WTC11 (cell line): Measurements from ENCODE around the gene RCE1. TPM values are rescaled to one million over a fixed set of nuclear protein-coding genes. Genes with fewer than 3 reads are reported as not detected.

Experiments
- ATAC-seq: fragments of 200-7000 bp; cut with Tn5 transposase; 2 replicates; pipeline ENCODE4 v1.10.0; 2021; ENCODE audit warnings: mild to moderate bottlenecking, moderate library complexity
- CTCF ChIA-PET: fragments of 300-600 bp; sonication (Branson Sonifier 250); formaldehyde crosslinking; loops from one replicate; lab custom pipeline; 2021; ENCODE audit warnings: antibody characterized with exemption; lab: Charles Lee
- POLR2A ChIA-PET: fragments of 350-600 bp; sonication (Branson Sonifier 250); formaldehyde crosslinking; loops from one replicate; lab custom pipeline; 2021; ENCODE audit warnings: antibody characterized with exemption; lab: Charles Lee
- DNase-seq: peaks from one replicate; pipeline ENCODE4 v3.0.0; 2021; ENCODE audit warnings: low spot score
- H3K27ac Mint-ChIP-seq: 2 replicates; pipeline ENCODE4 v1.8.0; 2021; ENCODE audit warnings: mixed read lengths
- H3K27me3 Mint-ChIP-seq: 2 replicates; pipeline ENCODE4 v1.8.0; 2021; ENCODE audit warnings: low read depth, mild to moderate bottlenecking, moderate library complexity, mixed read lengths
- H3K36me3 Mint-ChIP-seq: 2 replicates; pipeline ENCODE4 v1.8.0; 2021; ENCODE audit warnings: mixed read lengths
- H3K4me1 Mint-ChIP-seq: 2 replicates; pipeline ENCODE4 v1.8.0; 2022; ENCODE audit warnings: mixed read lengths
- H3K4me3 Mint-ChIP-seq: 2 replicates; pipeline ENCODE4 v1.8.0; 2021; ENCODE audit warnings: mild to moderate bottlenecking, moderate library complexity, mixed read lengths
- H3K9me3 Mint-ChIP-seq: 2 replicates; pipeline ENCODE4 v1.8.0; 2021; ENCODE audit warnings: mixed read lengths
- ETV6 ChIP-seq: sonication (generic); formaldehyde crosslinking; IDR thresholded peaks from 2 replicates; pipeline ENCODE4 v1.8.1; 2022; ENCODE audit warnings: mild to moderate bottlenecking, missing genetic modification reagents
- GRHL2 ChIP-seq: fragments of 250-450 bp; sonication (Bioruptor Pico); IDR thresholded peaks from 2 replicates; pipeline ENCODE4 v1.8.0; 2022; ENCODE audit warnings: mild to moderate bottlenecking, moderate library complexity; ENCODE audit not compliant: insufficient replicate concordance, severe bottlenecking
- IRF2 ChIP-seq: sonication (generic); formaldehyde crosslinking; IDR thresholded peaks from 2 replicates; pipeline ENCODE4 v1.8.0; 2022; ENCODE audit warnings: low read depth, missing genetic modification reagents, borderline replicate concordance
- KAT7 ChIP-seq: sonication (generic); formaldehyde crosslinking; IDR thresholded peaks from 2 replicates; pipeline ENCODE4 v1.8.1; 2023; ENCODE audit warnings: missing genetic modification reagents, mild to moderate bottlenecking, borderline replicate concordance
- NFATC4 ChIP-seq: fragments of 250-450 bp; sonication (Bioruptor Pico); IDR thresholded peaks from 2 replicates; pipeline ENCODE4 v1.9.0; 2021; ENCODE audit warnings: mild to moderate bottlenecking
- PRDM15 ChIP-seq: sonication (generic); formaldehyde crosslinking; IDR thresholded peaks from 2 replicates; pipeline ENCODE4 v1.8.0; 2022; ENCODE audit warnings: missing genetic modification reagents
- RORB ChIP-seq: fragments of 250-450 bp; sonication (Bioruptor Pico); IDR thresholded peaks from 2 replicates; pipeline ENCODE4 v1.9.0; 2021; ENCODE audit warnings: mild to moderate bottlenecking
- SMAD4 ChIP-seq: sonication (generic); formaldehyde crosslinking; IDR thresholded peaks from 2 replicates; pipeline ENCODE4 v1.8.0; 2022; ENCODE audit warnings: mild to moderate bottlenecking, missing genetic modification reagents
- ZBTB21 ChIP-seq: sonication (generic); formaldehyde crosslinking; IDR thresholded peaks from 2 replicates; pipeline ENCODE4 v1.8.1; 2023; ENCODE audit warnings: mild to moderate bottlenecking, missing genetic modification reagents, borderline replicate concordance
- ZNF121 ChIP-seq: sonication (generic); formaldehyde crosslinking; IDR thresholded peaks from 2 replicates; pipeline ENCODE4 v1.8.0; 2023; ENCODE audit warnings: missing genetic modification reagents
- ZNF219 ChIP-seq: sonication (generic); formaldehyde crosslinking; IDR thresholded peaks from 2 replicates; pipeline ENCODE4 v1.8.0; 2023; ENCODE audit warnings: missing genetic modification reagents, mild to moderate bottlenecking, borderline replicate concordance
- ZNF317 ChIP-seq: sonication (generic); formaldehyde crosslinking; IDR thresholded peaks from 2 replicates; pipeline ENCODE4 v1.8.1; 2023; ENCODE audit warnings: low read depth, mild to moderate bottlenecking, moderate library complexity, missing genetic modification reagents, borderline replicate concordance
- ZNF423 ChIP-seq: fragments of 250-450 bp; sonication (Bioruptor Pico); IDR thresholded peaks from 2 replicates; pipeline ENCODE4 v2.1.2; 2022; ENCODE audit warnings: mild to moderate bottlenecking, moderate library complexity
- ZNF671 ChIP-seq: fragments of 250-450 bp; sonication (Bioruptor Pico); IDR thresholded peaks from 2 replicates; pipeline ENCODE4 v1.8.0; 2021; ENCODE audit warnings: mild to moderate bottlenecking
- total RNA-seq: library from RNA; stranded (reverse); gene quantifications from 3 replicates; pipeline ENCODE4 v1.2.3, GENCODE V29; 2021
- TF ChIP-seq, protein P1 (sequence below): sonication (generic); formaldehyde crosslinking; IDR thresholded peaks from 2 replicates; pipeline ENCODE4 v1.8.1; 2023; ENCODE audit warnings: mild to moderate bottlenecking, missing genetic modification reagents, borderline replicate concordance
- TF ChIP-seq, protein P2 (sequence below): fragments of 250-450 bp; sonication (Bioruptor Pico); IDR thresholded peaks from 2 replicates; pipeline ENCODE4 v2.1.2; 2022; ENCODE audit warnings: mild to moderate bottlenecking, moderate library complexity
- TF ChIP-seq, protein P3 (sequence below): sonication (generic); formaldehyde crosslinking; IDR thresholded peaks from 2 replicates; pipeline ENCODE4 v1.8.0; 2022; ENCODE audit warnings: mild to moderate bottlenecking, missing genetic modification reagents
- TF ChIP-seq, protein P4 (sequence below): sonication (generic); formaldehyde crosslinking; IDR thresholded peaks from 2 replicates; pipeline ENCODE4 v1.8.0; 2022; ENCODE audit warnings: mild to moderate bottlenecking, missing genetic modification reagents
- TF ChIP-seq, protein P5 (sequence below): sonication (generic); formaldehyde crosslinking; IDR thresholded peaks from 2 replicates; pipeline ENCODE4 v1.8.0; 2023; ENCODE audit warnings: missing genetic modification reagents

RCE1 gene
- total RNA-seq, 1 experiment from 2014 or later, result 34.6 TPM

DNA sequence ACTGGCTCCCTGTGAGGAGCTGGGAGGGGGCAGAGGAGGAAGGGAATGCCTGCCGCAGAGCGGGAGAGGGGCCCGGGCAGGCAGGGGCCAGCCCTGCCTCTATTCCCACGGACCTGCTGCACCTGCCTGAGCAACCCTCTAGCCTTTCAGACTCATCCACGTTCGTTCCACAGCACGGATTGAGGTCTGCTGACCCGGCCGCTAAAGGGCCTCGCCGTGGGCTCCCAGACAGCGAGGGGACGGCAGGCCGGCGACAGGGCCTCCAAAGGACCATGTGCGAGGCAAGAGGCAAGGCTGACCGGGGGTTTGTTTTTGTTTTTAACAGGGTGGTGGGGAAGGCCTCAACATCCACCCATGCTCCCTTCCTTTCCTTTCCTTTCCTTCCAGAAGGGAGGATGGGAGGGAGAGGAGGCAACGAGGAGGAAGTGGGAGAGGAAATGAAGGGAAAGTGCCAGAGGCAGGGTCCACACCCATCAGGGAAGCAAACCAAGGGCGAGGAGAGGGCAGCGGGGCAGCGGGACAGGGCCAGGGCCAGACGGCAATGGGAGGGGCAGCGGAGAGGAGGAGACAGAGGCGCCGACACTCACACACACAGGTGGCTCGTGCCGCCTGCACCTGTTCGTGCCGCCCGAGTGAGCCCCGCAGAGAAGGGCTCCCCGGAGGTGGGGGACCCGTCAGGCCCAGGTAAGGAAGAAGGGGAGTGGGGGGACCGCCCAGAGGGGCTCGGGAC lies 21.1 kb downstream of the RCE1 start (continued):
- TF ChIP-seq ZNF317 (CRISPR knock-in tag) (no peak), SMAD4 (CRISPR knock-in tag) (no peak), KAT7 (CRISPR knock-in tag) (no peak), ZNF121 (CRISPR knock-in tag) (no peak), GRHL2 (CRISPR knock-in tag) (no peak)
- TF ChIP-seq, protein P1, sequence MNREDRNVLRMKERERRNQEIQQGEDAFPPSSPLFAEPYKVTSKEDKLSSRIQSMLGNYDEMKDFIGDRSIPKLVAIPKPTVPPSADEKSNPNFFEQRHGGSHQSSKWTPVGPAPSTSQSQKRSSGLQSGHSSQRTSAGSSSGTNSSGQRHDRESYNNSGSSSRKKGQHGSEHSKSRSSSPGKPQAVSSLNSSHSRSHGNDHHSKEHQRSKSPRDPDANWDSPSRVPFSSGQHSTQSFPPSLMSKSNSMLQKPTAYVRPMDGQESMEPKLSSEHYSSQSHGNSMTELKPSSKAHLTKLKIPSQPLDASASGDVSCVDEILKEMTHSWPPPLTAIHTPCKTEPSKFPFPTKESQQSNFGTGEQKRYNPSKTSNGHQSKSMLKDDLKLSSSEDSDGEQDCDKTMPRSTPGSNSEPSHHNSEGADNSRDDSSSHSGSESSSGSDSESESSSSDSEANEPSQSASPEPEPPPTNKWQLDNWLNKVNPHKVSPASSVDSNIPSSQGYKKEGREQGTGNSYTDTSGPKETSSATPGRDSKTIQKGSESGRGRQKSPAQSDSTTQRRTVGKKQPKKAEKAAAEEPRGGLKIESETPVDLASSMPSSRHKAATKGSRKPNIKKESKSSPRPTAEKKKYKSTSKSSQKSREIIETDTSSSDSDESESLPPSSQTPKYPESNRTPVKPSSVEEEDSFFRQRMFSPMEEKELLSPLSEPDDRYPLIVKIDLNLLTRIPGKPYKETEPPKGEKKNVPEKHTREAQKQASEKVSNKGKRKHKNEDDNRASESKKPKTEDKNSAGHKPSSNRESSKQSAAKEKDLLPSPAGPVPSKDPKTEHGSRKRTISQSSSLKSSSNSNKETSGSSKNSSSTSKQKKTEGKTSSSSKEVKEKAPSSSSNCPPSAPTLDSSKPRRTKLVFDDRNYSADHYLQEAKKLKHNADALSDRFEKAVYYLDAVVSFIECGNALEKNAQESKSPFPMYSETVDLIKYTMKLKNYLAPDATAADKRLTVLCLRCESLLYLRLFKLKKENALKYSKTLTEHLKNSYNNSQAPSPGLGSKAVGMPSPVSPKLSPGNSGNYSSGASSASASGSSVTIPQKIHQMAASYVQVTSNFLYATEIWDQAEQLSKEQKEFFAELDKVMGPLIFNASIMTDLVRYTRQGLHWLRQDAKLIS (CRISPR knock-in tag), result no peak

DNA sequence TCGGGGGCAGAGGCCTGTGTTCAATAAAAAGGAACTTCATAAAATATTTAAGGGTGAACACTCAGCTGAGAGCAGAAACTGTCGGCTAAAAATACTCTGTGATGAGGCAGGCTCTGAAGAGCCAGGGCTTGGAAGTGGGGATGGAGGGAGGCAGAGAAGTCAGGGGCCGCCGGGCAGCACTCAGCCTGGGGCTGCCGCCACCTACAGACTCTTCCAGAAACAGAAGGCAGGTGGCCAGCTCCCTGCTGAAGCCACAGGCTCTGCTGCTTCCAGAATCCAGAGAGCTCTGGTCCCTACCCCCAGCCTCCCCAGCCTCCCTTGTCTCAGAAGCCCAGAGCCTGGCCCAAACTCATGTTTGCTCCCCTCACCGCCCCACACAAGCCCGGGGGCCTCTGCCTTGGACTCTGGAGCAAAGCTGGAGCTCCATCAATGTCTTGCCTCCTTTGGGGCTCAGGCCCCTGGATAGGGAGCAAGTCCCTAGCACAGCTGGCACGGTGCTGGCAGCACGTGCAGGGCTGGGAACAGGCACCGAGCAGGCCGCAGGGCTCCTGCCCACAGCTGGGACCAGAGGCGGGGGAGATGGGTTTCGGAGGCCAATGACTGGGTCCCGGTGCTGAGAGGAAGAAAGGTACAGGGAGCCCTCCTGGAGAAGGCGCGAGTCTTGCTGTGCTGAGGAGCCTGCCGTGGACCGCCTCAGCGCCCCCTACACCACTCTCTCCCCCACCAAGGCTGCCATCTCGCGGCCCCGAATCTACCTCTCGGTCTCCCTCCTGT lies 21.9 kb downstream of the RCE1 start:
- no peaks in the 10 kb centered on the region for H3K27me3 Mint-ChIP-seq
- CTCF ChIA-PET, result interaction anchor here (0.7 to 3.0 kb wide), 8 partner anchors 9 to 156 kb away, joined by 3 to 18 read pairs (median 8); no protein-coding TSS in a partner anchor
- peaks cover 12% of the 10 kb centered on the region for H3K4me1 Mint-ChIP-seq
- TF ChIP-seq ZNF423 (no peak), ZNF219 (CRISPR knock-in tag) (no peak), KAT7 (CRISPR knock-in tag) (no peak), NFATC4 (CRISPR knock-in tag) (no peak), ZNF121 (CRISPR knock-in tag) (no peak)
- TF ChIP-seq, protein P2, sequence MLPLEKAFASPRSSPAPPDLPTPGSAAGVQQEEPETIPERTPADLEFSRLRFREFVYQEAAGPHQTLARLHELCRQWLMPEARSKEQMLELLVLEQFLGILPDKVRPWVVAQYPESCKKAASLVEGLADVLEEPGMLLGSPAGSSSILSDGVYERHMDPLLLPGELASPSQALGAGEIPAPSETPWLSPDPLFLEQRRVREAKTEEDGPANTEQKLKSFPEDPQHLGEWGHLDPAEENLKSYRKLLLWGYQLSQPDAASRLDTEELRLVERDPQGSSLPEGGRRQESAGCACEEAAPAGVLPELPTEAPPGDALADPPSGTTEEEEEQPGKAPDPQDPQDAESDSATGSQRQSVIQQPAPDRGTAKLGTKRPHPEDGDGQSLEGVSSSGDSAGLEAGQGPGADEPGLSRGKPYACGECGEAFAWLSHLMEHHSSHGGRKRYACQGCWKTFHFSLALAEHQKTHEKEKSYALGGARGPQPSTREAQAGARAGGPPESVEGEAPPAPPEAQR (CRISPR knock-in tag), result no peak
- no peak overlapping the region for H3K27ac Mint-ChIP-seq
- ATAC-seq (no peak), DNase-seq (no peak)
- H3K4me3 Mint-ChIP-seq, result no peak overlapping the region
- no peaks in the 10 kb centered on the region for H3K9me3 Mint-ChIP-seq
- no peaks in the 10 kb centered on the region for H3K36me3 Mint-ChIP-seq
- POLR2A ChIA-PET, result interaction anchor here (1.2 kb wide), 1 partner anchor 9 kb away, joined by 7 read pairs; no protein-coding TSS in a partner anchor

DNA sequence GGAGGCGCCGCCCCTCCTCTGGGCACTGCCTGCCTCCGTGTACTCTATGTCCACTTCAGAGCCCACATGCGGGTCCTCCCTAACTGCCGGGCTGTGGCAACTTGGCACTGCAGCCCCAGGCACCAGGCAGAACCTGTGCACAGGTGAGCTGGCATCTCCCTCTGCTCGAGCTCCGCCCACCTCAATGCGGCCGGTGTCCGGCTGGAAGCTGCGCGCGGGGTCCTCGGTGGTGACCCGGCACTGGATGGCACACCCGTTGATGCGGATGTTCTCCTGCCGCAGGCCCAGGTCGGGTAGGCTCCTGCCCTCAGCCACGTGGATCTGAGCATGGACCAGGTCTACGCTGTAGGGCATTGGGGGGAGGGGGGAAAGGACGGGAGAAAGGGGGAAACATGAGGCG lies 22.8 kb downstream of the RCE1 start:
- ATAC-seq (no peak), DNase-seq (no peak)
- Mint-ChIP-seq H3K27me3 (no peaks in the 10 kb centered on the region), H3K9me3 (no peaks in the 10 kb centered on the region), H3K36me3 (no peaks in the 10 kb centered on the region), H3K4me3 (no peak overlapping the region), H3K4me1 (peaks cover 12% of the 10 kb centered on the region), H3K27ac (no peak overlapping the region)
- ChIA-PET POLR2A (no interaction called here), CTCF (interaction anchor here (0.9 to 3.0 kb wide), 5 partner anchors 14 to 155 kb away, joined by 3 to 18 read pairs (median 8); no protein-coding TSS in a partner anchor)
- no peak for TF ChIP-seq ZNF671 (CRISPR knock-in tag)
- TF ChIP-seq, protein P3, sequence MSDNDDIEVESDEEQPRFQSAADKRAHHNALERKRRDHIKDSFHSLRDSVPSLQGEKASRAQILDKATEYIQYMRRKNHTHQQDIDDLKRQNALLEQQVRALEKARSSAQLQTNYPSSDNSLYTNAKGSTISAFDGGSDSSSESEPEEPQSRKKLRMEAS (CRISPR knock-in tag), result no peak
- no peak for TF ChIP-seq RORB (CRISPR knock-in tag)
- TF ChIP-seq, protein P4, sequence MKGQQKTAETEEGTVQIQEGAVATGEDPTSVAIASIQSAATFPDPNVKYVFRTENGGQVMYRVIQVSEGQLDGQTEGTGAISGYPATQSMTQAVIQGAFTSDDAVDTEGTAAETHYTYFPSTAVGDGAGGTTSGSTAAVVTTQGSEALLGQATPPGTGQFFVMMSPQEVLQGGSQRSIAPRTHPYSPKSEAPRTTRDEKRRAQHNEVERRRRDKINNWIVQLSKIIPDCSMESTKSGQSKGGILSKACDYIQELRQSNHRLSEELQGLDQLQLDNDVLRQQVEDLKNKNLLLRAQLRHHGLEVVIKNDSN (CRISPR knock-in tag), result no peak
- TF ChIP-seq IRF2 (CRISPR knock-in tag), result no peak
- no peak for TF ChIP-seq ETV6 (CRISPR knock-in tag)
- TF ChIP-seq ZBTB21 (CRISPR knock-in tag), result no peak
- no peak for TF ChIP-seq PRDM15 (CRISPR knock-in tag)
- TF ChIP-seq, protein P5, sequence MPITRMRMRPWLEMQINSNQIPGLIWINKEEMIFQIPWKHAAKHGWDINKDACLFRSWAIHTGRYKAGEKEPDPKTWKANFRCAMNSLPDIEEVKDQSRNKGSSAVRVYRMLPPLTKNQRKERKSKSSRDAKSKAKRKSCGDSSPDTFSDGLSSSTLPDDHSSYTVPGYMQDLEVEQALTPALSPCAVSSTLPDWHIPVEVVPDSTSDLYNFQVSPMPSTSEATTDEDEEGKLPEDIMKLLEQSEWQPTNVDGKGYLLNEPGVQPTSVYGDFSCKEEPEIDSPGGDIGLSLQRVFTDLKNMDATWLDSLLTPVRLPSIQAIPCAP (CRISPR knock-in tag), result no peak
